Activated naive CD4-positive, alpha-beta T cell treated with anti-CD3 and anti-CD28 coated beads, Interleukin-2, amount 50 U/mL, for 72 hours (primary cell): Measurements from ENCODE around the gene PXMP2. TPM values are rescaled to one million over a fixed set of nuclear protein-coding genes. Genes with fewer than 3 reads are reported as not detected.
A peak's percentile ranks its signal among the peaks of the same experiment; 100 is the strongest.
"Not testable (repeated sequence)": the region's sequence is repeated elsewhere in the genome, so short reads cannot be mapped to it uniquely, and the experiment has no call there.

Experiments used
- ATAC-seq, 2 donors: fragments of 150-1000 bp; cut with Tn5 transposase; 2 replicates each; pipeline ENCODE4 v1.10.0; 2021; ENCODE audit warnings: mild to moderate bottlenecking in 2 of 2, moderate library complexity in 2 of 2
- DNase-seq, 2 donors: peaks; one replicate each; pipeline ENCODE4 v3.0.0; 2021 to 2022; ENCODE audit warnings: low spot score in 2 of 2
- H3K27ac Mint-ChIP-seq, 2 donors: one replicate each; pipeline ENCODE4 v1.8.0; 2022; ENCODE audit warnings: mild to moderate bottlenecking in 2 of 2, mixed read lengths in 2 of 2
- H3K36me3 Mint-ChIP-seq, 2 donors: one replicate each; pipeline ENCODE4 v1.8.0; 2022; ENCODE audit warnings: mixed read lengths in 2 of 2
- H3K9me3 Mint-ChIP-seq, 2 donors: one replicate each; pipeline ENCODE4 v1.8.0; 2022; ENCODE audit warnings: mixed read lengths in 2 of 2
- total RNA-seq, 2 donors: library from RNA; stranded (reverse); gene quantifications; one replicate each; pipeline ENCODE4 v1.2.3, GENCODE V29; 2022

The PXMP2 gene
- total RNA-seq, 2 donors from 2014 or later, result 4.5 to 11.6 TPM

- peaks cover 27 to 41% of the 10 kb centered on the region in 2 donors for H3K36me3 Mint-ChIP-seq
- DNase-seq (no peak), ATAC-seq (no peak)
- no peak overlapping the region for H3K27ac Mint-ChIP-seq
- H3K9me3 Mint-ChIP-seq, result peaks cover 0 to 5% of the 10 kb centered on the region in 2 donors
Measured at GRCh38 chr12:132746613-132747012, 59.2 kb downstream of the PXMP2 start.

DNA sequence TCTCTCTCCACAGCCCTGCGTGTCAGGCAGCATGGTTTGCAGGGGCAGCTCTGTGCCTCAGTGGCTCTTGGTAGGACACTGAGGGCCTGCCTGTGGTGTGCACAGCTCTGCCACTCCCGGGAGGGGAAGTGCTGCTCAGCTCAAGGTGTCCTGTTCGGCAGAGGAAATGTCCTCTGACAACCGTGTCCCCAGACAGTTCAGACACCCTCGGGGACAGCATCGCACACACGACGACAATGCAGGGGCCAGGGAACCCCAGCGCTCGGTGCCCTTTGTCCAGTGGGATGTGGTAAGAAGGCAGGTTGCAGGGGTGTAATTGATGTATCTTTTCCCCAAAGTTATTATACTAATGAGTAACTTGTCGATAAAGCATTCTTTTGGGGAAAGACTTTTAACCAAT, 60.0 kb downstream of the PXMP2 start:
- Mint-ChIP-seq H3K36me3 (peaks cover 26 to 36% of the 10 kb centered on the region in 2 donors), H3K9me3 (peaks cover 0 to 5% of the 10 kb centered on the region in 2 donors), H3K27ac (peak overlapping the region in 1 of 2 donors; percentile 52)
- DNase-seq (no peak), ATAC-seq (no peak)

GRCh38 chr12:132747896-132748295, 60.5 kb downstream of the PXMP2 start:
- H3K36me3 Mint-ChIP-seq, result peaks cover 21 to 31% of the 10 kb centered on the region in 2 donors
- DNase-seq (no peak), ATAC-seq (no peak)
- no peaks in the 10 kb centered on the region for H3K9me3 Mint-ChIP-seq
- no peak overlapping the region for H3K27ac Mint-ChIP-seq

GRCh38 chr12:132748319-132748718, 60.9 kb downstream of the PXMP2 start:
- Mint-ChIP-seq H3K9me3 (no peaks in the 10 kb centered on the region), H3K36me3 (peaks cover 20 to 27% of the 10 kb centered on the region in 2 donors), H3K27ac (no peak overlapping the region)
- no peak for ATAC-seq
- no peak for DNase-seq

- DNase-seq, H3K9me3 Mint-ChIP-seq, ATAC-seq: not testable (repeated sequence)
- peaks cover 0 to 18% of the 10 kb centered on the region in 2 donors for H3K36me3 Mint-ChIP-seq
- H3K27ac Mint-ChIP-seq, result peak overlapping the region in 1 of 2 donors; percentile 36
Measured at GRCh38 chr12:132753670-132754069, 66.3 kb downstream of the PXMP2 start.

- ATAC-seq (peak in 1 of 2 donors; percentile 63), DNase-seq (no peak)
- Mint-ChIP-seq H3K27ac (no peak overlapping the region), H3K9me3 (no peaks in the 10 kb centered on the region), H3K36me3 (peaks cover 0 to 18% of the 10 kb centered on the region in 2 donors)
Measured at GRCh38 chr12:132754160-132754932, 67.0 kb downstream of the PXMP2 start.

Other genes starting within 250 kb of the PXMP2 start
- 10 to 100 TPM; 30.8 to 37.8 TPM for gene FBRSL1, start 197.4 kb upstream of the PXMP2 start, total RNA-seq
- not detected for gene LRCOL1, start 77.0 kb upstream of the PXMP2 start, total RNA-seq
- not detected for gene P2RX2, start 68.8 kb upstream of the PXMP2 start, total RNA-seq
- 100 to 1,000 TPM; 164 to 177 TPM for gene POLE, start 245 bp upstream of the PXMP2 start, total RNA-seq
- 10 to 100 TPM; 60.0 to 65.9 TPM for gene PGAM5, start 23.3 kb downstream of the PXMP2 start, total RNA-seq
- 100 to 1,000 TPM in 1 of 2 donors, 10 to 100 TPM in 1; 82.9 to 129 TPM for gene ANKLE2, start 74.2 kb downstream of the PXMP2 start, total RNA-seq
- gene GOLGA3, start 141.3 kb downstream of the PXMP2 start, total RNA-seq, result 10 to 100 TPM; 44.0 to 52.7 TPM
- 10 to 100 TPM; 60.4 to 73.2 TPM for gene CHFR, start 200.0 kb downstream of the PXMP2 start, total RNA-seq